GM19043 (cell line): ENCODE results near the gene UNC5CL.

Experiments
- ATAC-seq: cut with Tn5 transposase; IDR thresholded peaks from one replicate; pipeline ENCODE4 v1.9.1; 2021; ENCODE audit warnings: low read depth; ENCODE audit not compliant: unreplicated experiment

The UNC5CL gene

DNA sequence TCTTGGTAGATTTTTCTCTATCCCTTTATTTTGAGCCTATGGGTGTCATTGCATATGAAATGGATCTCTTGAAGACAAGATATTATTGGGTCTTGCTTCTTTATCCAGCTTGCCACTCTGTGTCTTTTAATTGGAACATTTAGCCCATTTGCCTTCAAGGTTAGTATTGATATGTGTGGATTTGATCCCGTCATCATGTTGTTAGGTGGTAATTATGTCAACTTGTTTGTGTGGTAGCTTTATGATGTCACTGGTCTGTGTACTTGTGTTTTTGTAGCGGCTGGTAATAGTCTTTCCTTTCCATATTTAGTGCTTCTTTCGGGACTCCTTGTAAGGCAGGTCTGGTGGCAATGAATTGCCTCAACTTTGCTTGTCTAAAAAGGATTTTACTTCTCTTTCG is 61.9 kb downstream of the UNC5CL start:
- ATAC-seq = no peak
